Suprapubic skin (tissue), 4 donors: ENCODE data around the gene ETV6.

Experiments
- CTCF ChIP-seq, 2 donors: fragments of 200-600 bp in 1 of 2; fragments of 450-650 bp in 1 of 2; sonication (generic) in 1 of 2; IDR thresholded peaks; one replicate each; pipeline ENCODE4 v1.5.1; 2016 to 2019; ENCODE audit warnings: antibody characterized with exemption in 2 of 2, mild to moderate bottlenecking in 1 of 2, moderate library complexity in 1 of 2
- EP300 ChIP-seq: sonication (generic); formaldehyde crosslinking; IDR thresholded peaks from one replicate; pipeline ENCODE4 v1.6.1; 2017; ENCODE audit warnings: antibody characterized with exemption
- POLR2A ChIP-seq, 2 donors: fragments of 450-650 bp; IDR thresholded peaks; one replicate each; pipeline ENCODE4 v1.6.1; 2017; ENCODE audit warnings: antibody characterized with exemption in 2 of 2, mild to moderate bottlenecking in 2 of 2, moderate library complexity in 2 of 2
- POLR2AphosphoS5 ChIP-seq, 3 donors: sonication (generic); formaldehyde crosslinking; IDR thresholded peaks; one replicate each; pipeline ENCODE4 v1.6.1; 2017; ENCODE audit warnings: antibody characterized with exemption in 3 of 3

GRCh38 chr12:11698729-11699128, 49.3 kb downstream of the ETV6 start:
- TF ChIP-seq CTCF (IDR thresholded peaks at IDR 0.05) (no peak), POLR2A (IDR thresholded peaks at IDR 0.05) (no peak), POLR2AphosphoS5 (IDR thresholded peaks at IDR 0.05) (no peak), EP300 (no peak)
